Esophagus (tissue), 2 donors: ENCODE measurements around the gene DTNB. TPM values are rescaled to one million over a fixed set of nuclear protein-coding genes. Genes with fewer than 3 reads are reported as not detected.

ENCODE experiments used
- H3K27ac ChIP-seq, 2 donors: one replicate each; pipeline ENCODE4 v1.5.1; 2013; ENCODE audit warnings: low read depth in 2 of 2, mild to moderate bottlenecking in 2 of 2, inconsistent platforms in 1 of 2, low read length in 1 of 2, moderate library complexity in 1 of 2
- H3K27me3 ChIP-seq, 2 donors: one replicate each; pipeline ENCODE4 v1.6.1; 2013; ENCODE audit warnings: low read length in 2 of 2, control low read depth in 1 of 2, mild to moderate bottlenecking in 1 of 2; ENCODE audit not compliant: insufficient read depth in 2 of 2, control insufficient read depth in 1 of 2
- H3K36me3 ChIP-seq, 2 donors: one replicate each; pipeline ENCODE4 v1.6.1; 2013; ENCODE audit warnings: low read length in 1 of 2; ENCODE audit not compliant: control insufficient read depth in 2 of 2, insufficient read depth in 2 of 2
- H3K4me1 ChIP-seq, 2 donors: one replicate each; pipeline ENCODE4 v1.6.1; 2013; ENCODE audit warnings: low read length in 1 of 2; ENCODE audit not compliant: control insufficient read depth in 2 of 2, insufficient read depth in 2 of 2
- H3K4me3 ChIP-seq, 2 donors: one replicate each; pipeline ENCODE4 v1.5.1; 2013; ENCODE audit warnings: low read length in 2 of 2, mild to moderate bottlenecking in 2 of 2, low read depth in 1 of 2, moderate library complexity in 1 of 2
- H3K9me3 ChIP-seq, 2 donors: one replicate each; pipeline ENCODE4 v1.6.1; 2013; ENCODE audit warnings: mild to moderate bottlenecking in 2 of 2, low read depth in 1 of 2, low read length in 1 of 2, moderate library complexity in 1 of 2; ENCODE audit not compliant: control insufficient read depth in 2 of 2, insufficient read depth in 1 of 2
- WGBS, 2 donors: extraction: QIAGEN DNeasy Blood & Tissue Kit; methylation state at CpG; one replicate each; pipeline ENCODE4 v1.1.7; 2013; 5-methylcytosine and 5-hydroxymethylcytosine counted together
- polyA plus RNA-seq, 2 donors: library from polyadenylated mRNA; stranded (reverse); fragments of 200-250 nt; gene quantifications; one replicate each; pipeline ENCODE4 v1.2.3, GENCODE V29; 2013
- donor health status: healthy with polysubstance abuse.
- donor health status: Bipolar disorder and iron deficiency.

The DTNB gene
- polyA plus RNA-seq, 2 donors, result 7.9 to 13.9 TPM

- Histone ChIP-seq H3K27ac (no peak overlapping the region), H3K9me3 (no peaks in the 10 kb centered on the region), H3K36me3 (no peaks in the 10 kb centered on the region), H3K4me3 (no peak overlapping the region), H3K27me3 (no peaks in the 10 kb centered on the region), H3K4me1 (no peaks in the 10 kb centered on the region)
- WGBS, 2 donors, result 89 to 91% methylated on average over 3 of the region's 3 CpGs
These were observed 180.7 kb downstream of the DTNB start for GRCh38 chr2:25492726-25493125.

GRCh38 chr2:25491966-25492532 is 181.3 kb downstream of the DTNB start:
- H3K4me3 ChIP-seq, result no peak overlapping the region
- H3K9me3 ChIP-seq, result no peaks in the 10 kb centered on the region
- no peaks in the 10 kb centered on the region for H3K36me3 ChIP-seq
- no peaks in the 10 kb centered on the region for H3K4me1 ChIP-seq
- WGBS, 2 donors, result 48 to 61% methylated on average over 6 of the region's 6 CpGs
- no peak overlapping the region for H3K27ac ChIP-seq
- no peaks in the 10 kb centered on the region for H3K27me3 ChIP-seq

GRCh38 chr2:25491003-25491696 is 182.2 kb downstream of the DTNB start:
- Histone ChIP-seq H3K4me3 (no peak overlapping the region), H3K9me3 (no peaks in the 10 kb centered on the region)
- 89 to 92% methylated on average over 6 of the region's 6 CpGs for WGBS, 2 donors

GRCh38 chr2:25490217-25490616 is 183.2 kb downstream of the DTNB start:
- Histone ChIP-seq H3K27me3 (no peaks in the 10 kb centered on the region), H3K9me3 (no peaks in the 10 kb centered on the region), H3K36me3 (no peaks in the 10 kb centered on the region), H3K27ac (no peak overlapping the region), H3K4me3 (no peak overlapping the region), H3K4me1 (no peaks in the 10 kb centered on the region)
- WGBS, 2 donors, result 76 to 77% methylated on average over 3 of the region's 3 CpGs

More at GRCh38 chr2:25491003-25491696, 182.2 kb downstream of the DTNB start:
- Histone ChIP-seq H3K27me3 (no peaks in the 10 kb centered on the region), H3K27ac (no peak overlapping the region), H3K4me1 (no peaks in the 10 kb centered on the region), H3K36me3 (no peaks in the 10 kb centered on the region)

GRCh38 chr2:25489631-25490030 is 183.7 kb downstream of the DTNB start:
- WGBS, 2 donors, result 97 to 100% methylated on average over 1 of the region's 1 CpG
- H3K4me3 ChIP-seq, result no peak overlapping the region
- no peaks in the 10 kb centered on the region for H3K4me1 ChIP-seq
- H3K27me3 ChIP-seq, result no peaks in the 10 kb centered on the region
- no peaks in the 10 kb centered on the region for H3K9me3 ChIP-seq
- no peaks in the 10 kb centered on the region for H3K36me3 ChIP-seq
- no peak overlapping the region for H3K27ac ChIP-seq

GRCh38 chr2:25483607-25484266 is 189.6 kb downstream of the DTNB start:
- H3K27ac ChIP-seq, result no peak overlapping the region
- 92 to 97% methylated on average over 2 of the region's 2 CpGs for WGBS, 2 donors
- no peaks in the 10 kb centered on the region for H3K9me3 ChIP-seq

GRCh38 chr2:25482341-25482740 is 191.0 kb downstream of the DTNB start:
- WGBS, 2 donors, result 59 to 72% methylated on average over 5 of the region's 5 CpGs
- H3K27ac ChIP-seq, result no peak overlapping the region
- H3K4me3 ChIP-seq, result no peak overlapping the region
- H3K36me3 ChIP-seq, result no peaks in the 10 kb centered on the region
- H3K4me1 ChIP-seq, result no peaks in the 10 kb centered on the region
- no peaks in the 10 kb centered on the region for H3K27me3 ChIP-seq
- H3K9me3 ChIP-seq, result no peaks in the 10 kb centered on the region

More at GRCh38 chr2:25483607-25484266, 189.6 kb downstream of the DTNB start:
- H3K4me1 ChIP-seq, result no peaks in the 10 kb centered on the region
- no peaks in the 10 kb centered on the region for H3K27me3 ChIP-seq
- H3K36me3 ChIP-seq, result no peaks in the 10 kb centered on the region
- H3K4me3 ChIP-seq, result no peak overlapping the region

GRCh38 chr2:25481381-25482300 is 191.7 kb downstream of the DTNB start:
- WGBS, 2 donors, result 81% methylated on average over 4 of the region's 4 CpGs
- H3K36me3 ChIP-seq, result no peaks in the 10 kb centered on the region
- H3K4me3 ChIP-seq, result no peak overlapping the region
- no peak overlapping the region for H3K27ac ChIP-seq
- no peaks in the 10 kb centered on the region for H3K9me3 ChIP-seq
- no peaks in the 10 kb centered on the region for H3K27me3 ChIP-seq
- no peaks in the 10 kb centered on the region for H3K4me1 ChIP-seq

- 88 to 95% methylated on average over 7 of the region's 7 CpGs for WGBS, 2 donors
- H3K36me3 ChIP-seq, result peaks cover 0 to 2% of the 10 kb centered on the region in 2 donors
- H3K4me3 ChIP-seq, result no peak overlapping the region
- H3K27me3 ChIP-seq, result no peaks in the 10 kb centered on the region
- no peaks in the 10 kb centered on the region for H3K9me3 ChIP-seq
- H3K4me1 ChIP-seq, result no peaks in the 10 kb centered on the region
- no peak overlapping the region for H3K27ac ChIP-seq
These were observed 192.8 kb downstream of the DTNB start for GRCh38 chr2:25480561-25480960.
